HepG2 (cell line): ENCODE results near the gene CPN1. TPM values are rescaled to one million over a fixed set of nuclear protein-coding genes. Genes with fewer than 3 reads are reported as not detected.
A peak's percentile ranks its signal among the peaks of the same experiment; 100 is the strongest.

Experiments used
- ATRX ChIP-seq: sonication (generic); formaldehyde crosslinking; IDR thresholded peaks from 2 replicates; pipeline ENCODE4 v1.4.0; 2020; ENCODE audit warnings: missing genetic modification reagents, borderline replicate concordance
- BRD4 ChIP-seq: sonication (generic); formaldehyde crosslinking; IDR thresholded peaks from 2 replicates; pipeline ENCODE4 v1.4.0; 2020; ENCODE audit warnings: missing genetic modification reagents
- CTCF ChIP-seq: sonication (generic); formaldehyde crosslinking; IDR thresholded peaks from 2 replicates; pipeline ENCODE4 v1.5.0; 2020; ENCODE audit warnings: mild to moderate bottlenecking, missing genetic modification reagents, moderate library complexity
- ELF1 ChIP-seq: sonication (generic); formaldehyde crosslinking; IDR thresholded peaks from 2 replicates; pipeline ENCODE4 v1.4.0; 2020; ENCODE audit warnings: missing genetic modification reagents
- LRRFIP1 ChIP-seq: sonication (generic); formaldehyde crosslinking; conservative IDR thresholded peaks from 2 replicates; pipeline ENCODE4 v1.4.0; 2020; ENCODE audit warnings: missing genetic modification reagents
- MLLT10 ChIP-seq: sonication (generic); formaldehyde crosslinking; IDR thresholded peaks from 2 replicates; pipeline ENCODE4 v1.4.0; 2020; ENCODE audit warnings: missing genetic modification reagents
- NR2F6 ChIP-seq, 2 experiments: IDR thresholded peaks; 2 replicates each; pipeline ENCODE4 v1.6.1; 2016; ENCODE audit warnings: antibody characterized with exemption in 1 of 2, mild to moderate bottlenecking in 1 of 2
- SAFB2 ChIP-seq: sonication (generic); formaldehyde crosslinking; IDR thresholded peaks from 2 replicates; pipeline ENCODE4 v1.5.1; 2020; ENCODE audit warnings: missing genetic modification reagents, low read depth, mild to moderate bottlenecking, borderline replicate concordance
- SIX1 ChIP-seq: sonication (generic); formaldehyde crosslinking; IDR thresholded peaks from 2 replicates; pipeline ENCODE4 v1.4.0; 2020; ENCODE audit warnings: missing genetic modification reagents, borderline replicate concordance
- SPEN ChIP-seq: sonication (generic); formaldehyde crosslinking; IDR thresholded peaks from 2 replicates; pipeline ENCODE4 v1.5.1; 2020; ENCODE audit warnings: low read depth, mild to moderate bottlenecking, missing genetic modification reagents
- SRSF1 ChIP-seq: fragments of 200-400 bp; formaldehyde crosslinking; optimal IDR thresholded peaks from 2 replicates; pipeline ENCODE3; 2017; ENCODE audit warnings: mild to moderate bottlenecking, low read depth, low read length, moderate library complexity
- TCF7 ChIP-seq: sonication (generic); IDR thresholded peaks from 2 replicates; pipeline ENCODE4 v1.6.1; 2016; ENCODE audit warnings: antibody characterized with exemption, low read depth
- TSC22D2 ChIP-seq: sonication (generic); formaldehyde crosslinking; IDR thresholded peaks from 2 replicates; pipeline ENCODE4 v1.5.1; 2020; ENCODE audit warnings: missing genetic modification reagents, mild to moderate bottlenecking, borderline replicate concordance
- U2AF2 ChIP-seq: fragments of 200-400 bp; formaldehyde crosslinking; IDR thresholded peaks from 2 replicates; pipeline ENCODE4 v1.6.1; 2017; ENCODE audit warnings: low read depth, mild to moderate bottlenecking, low read length
- WIZ ChIP-seq: sonication (generic); formaldehyde crosslinking; IDR thresholded peaks from 2 replicates; pipeline ENCODE4 v1.5.1; 2020; ENCODE audit warnings: mild to moderate bottlenecking, missing genetic modification reagents
- ZBTB7B ChIP-seq: sonication (generic); formaldehyde crosslinking; IDR thresholded peaks from 2 replicates; pipeline ENCODE4 v1.4.0; 2020; ENCODE audit warnings: missing genetic modification reagents
- ZNF17 ChIP-seq: sonication (generic); formaldehyde crosslinking; IDR thresholded peaks from 2 replicates; pipeline ENCODE4 v1.5.0; 2020; ENCODE audit warnings: mild to moderate bottlenecking, missing genetic modification reagents
- ZNF292 ChIP-seq: sonication (generic); formaldehyde crosslinking; IDR thresholded peaks from 2 replicates; pipeline ENCODE4 v1.8.1; 2022; ENCODE audit warnings: mild to moderate bottlenecking, low read depth, missing genetic modification reagents, borderline replicate concordance
- ZNF296 ChIP-seq: sonication (generic); formaldehyde crosslinking; conservative IDR thresholded peaks from 2 replicates; pipeline ENCODE4 v1.5.0; 2020; ENCODE audit warnings: mild to moderate bottlenecking, missing genetic modification reagents
- ZNF44 ChIP-seq: sonication (generic); formaldehyde crosslinking; IDR thresholded peaks from 2 replicates; pipeline ENCODE4 v1.5.1; 2020; ENCODE audit warnings: mild to moderate bottlenecking, missing genetic modification reagents
- ZNF496 ChIP-seq: sonication (generic); formaldehyde crosslinking; IDR thresholded peaks from 2 replicates; pipeline ENCODE4 v1.8.1; 2023; ENCODE audit warnings: mild to moderate bottlenecking, moderate library complexity, missing genetic modification reagents; ENCODE audit not compliant: insufficient replicate concordance
- ZNF775 ChIP-seq: sonication (generic); formaldehyde crosslinking; IDR thresholded peaks from 2 replicates; pipeline ENCODE4 v1.4.0; 2020; ENCODE audit warnings: missing genetic modification reagents, mild to moderate bottlenecking, moderate library complexity, borderline replicate concordance
- polyA plus RNA-seq, 8 experiments: library from polyadenylated mRNA; depleted of rRNA in 3 of 8; stranded (reverse) in 7 of 8; unstranded in 1 of 8; fragments of >200 nt; fragmentation: Illumina TruSeq in 4 of 8; extraction: Trizol in 4 of 8; gene quantifications; 2 replicates each; pipeline versions ENCODE4 v1.2.1 to v1.2.3, GENCODE V29; 2011 to 2016; ENCODE audit warnings: low read depth in 4 of 8, missing spikeins in 1 of 8, mixed read lengths in 1 of 8; ENCODE audit not compliant: insufficient read depth in 1 of 8
- total RNA-seq, 5 experiments: library from RNA; depleted of rRNA; stranded (reverse); fragments of >200 nt; fragmentation: Illumina TruSeq; extraction: Trizol; gene quantifications; 2 replicates each; pipeline ENCODE4 v1.2.3, GENCODE V29; 2016; ENCODE audit warnings: low read depth in 1 of 5
- TF ChIP-seq, protein P1 (sequence below): sonication (generic); formaldehyde crosslinking; IDR thresholded peaks from 2 replicates; pipeline ENCODE4 v1.5.1; 2020; ENCODE audit warnings: mild to moderate bottlenecking, missing genetic modification reagents, moderate library complexity
- TF ChIP-seq, protein P2 (sequence below): sonication (generic); formaldehyde crosslinking; IDR thresholded peaks from 2 replicates; pipeline ENCODE4 v1.9.0; 2022; ENCODE audit warnings: low read depth, missing genetic modification reagents

CPN1 gene
- total and polyA plus RNA-seq, 2 of the 13 experiments (the other 11 are each of a cell fraction or from before 2014, with no cell fraction given): 17.3 to 35.1 TPM

GRCh38 chr10:100038561-100039071 is 43.1 kb downstream of the CPN1 start (continued):
- TF ChIP-seq ZNF496 (CRISPR knock-in tag): no peak
- no peak for TF ChIP-seq SPEN (CRISPR knock-in tag)
- TF ChIP-seq TCF7: no peak
- TF ChIP-seq ZNF44 (CRISPR knock-in tag): no peak
- TF ChIP-seq SAFB2: no peak
- peak; percentile 10; the same call in 1 of the 2 replicates for TF ChIP-seq NR2F6 (IDR thresholded peaks at IDR 0.05)
- TF ChIP-seq NR2F6 (CRISPR knock-in tag; IDR thresholded peaks at IDR 0.05): no peak
- no peak for TF ChIP-seq ZNF17
- no peak for TF ChIP-seq ZNF775
- no peak for TF ChIP-seq ATRX
- no peak for TF ChIP-seq MLLT10 (CRISPR knock-in tag)
- TF ChIP-seq, protein P1, sequence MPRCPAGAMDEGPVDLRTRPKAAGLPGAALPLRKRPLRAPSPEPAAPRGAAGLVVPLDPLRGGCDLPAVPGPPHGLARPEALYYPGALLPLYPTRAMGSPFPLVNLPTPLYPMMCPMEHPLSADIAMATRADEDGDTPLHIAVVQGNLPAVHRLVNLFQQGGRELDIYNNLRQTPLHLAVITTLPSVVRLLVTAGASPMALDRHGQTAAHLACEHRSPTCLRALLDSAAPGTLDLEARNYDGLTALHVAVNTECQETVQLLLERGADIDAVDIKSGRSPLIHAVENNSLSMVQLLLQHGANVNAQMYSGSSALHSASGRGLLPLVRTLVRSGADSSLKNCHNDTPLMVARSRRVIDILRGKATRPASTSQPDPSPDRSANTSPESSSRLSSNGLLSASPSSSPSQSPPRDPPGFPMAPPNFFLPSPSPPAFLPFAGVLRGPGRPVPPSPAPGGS (CRISPR knock-in tag): no peak
- no peak for TF ChIP-seq TSC22D2
- no peak for TF ChIP-seq ZNF296 (CRISPR knock-in tag)
- TF ChIP-seq CTCF: 0 out of 2 replicates have a peak, but pooled peaks have one; percentile 6
- TF ChIP-seq ZNF292 (CRISPR knock-in tag): peak; percentile 64; the same call in 1 of the 2 replicates
- TF ChIP-seq WIZ (CRISPR knock-in tag): peak; percentile 94; the same call in 1 of the 2 replicates
- TF ChIP-seq, protein P2, sequence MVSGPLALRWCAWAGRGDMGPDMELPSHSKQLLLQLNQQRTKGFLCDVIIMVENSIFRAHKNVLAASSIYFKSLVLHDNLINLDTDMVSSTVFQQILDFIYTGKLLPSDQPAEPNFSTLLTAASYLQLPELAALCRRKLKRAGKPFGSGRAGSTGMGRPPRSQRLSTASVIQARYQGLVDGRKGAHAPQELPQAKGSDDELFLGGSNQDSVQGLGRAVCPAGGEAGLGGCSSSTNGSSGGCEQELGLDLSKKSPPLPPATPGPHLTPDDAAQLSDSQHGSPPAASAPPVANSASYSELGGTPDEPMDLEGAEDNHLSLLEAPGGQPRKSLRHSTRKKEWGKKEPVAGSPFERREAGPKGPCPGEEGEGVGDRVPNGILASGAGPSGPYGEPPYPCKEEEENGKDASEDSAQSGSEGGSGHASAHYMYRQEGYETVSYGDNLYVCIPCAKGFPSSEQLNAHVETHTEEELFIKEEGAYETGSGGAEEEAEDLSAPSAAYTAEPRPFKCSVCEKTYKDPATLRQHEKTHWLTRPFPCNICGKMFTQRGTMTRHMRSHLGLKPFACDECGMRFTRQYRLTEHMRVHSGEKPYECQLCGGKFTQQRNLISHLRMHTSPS (CRISPR knock-in tag): 0 out of 2 replicates have a peak, but pooled peaks have one; percentile 39
- 0 out of 2 replicates have a peak, but pooled peaks have one; percentile 28 for TF ChIP-seq ELF1 (CRISPR knock-in tag)
- 0 out of 2 replicates have a peak, but pooled peaks have one; percentile 52 for TF ChIP-seq ZBTB7B
- TF ChIP-seq SIX1 (CRISPR knock-in tag): no peak
- TF ChIP-seq SRSF1: no peak
- no peak for TF ChIP-seq LRRFIP1 (CRISPR knock-in tag)
- TF ChIP-seq U2AF2: no peak
- TF ChIP-seq BRD4: no peak
